Measurements from ENCODE around the gene C1GALT1.

C1GALT1 gene

DNA sequence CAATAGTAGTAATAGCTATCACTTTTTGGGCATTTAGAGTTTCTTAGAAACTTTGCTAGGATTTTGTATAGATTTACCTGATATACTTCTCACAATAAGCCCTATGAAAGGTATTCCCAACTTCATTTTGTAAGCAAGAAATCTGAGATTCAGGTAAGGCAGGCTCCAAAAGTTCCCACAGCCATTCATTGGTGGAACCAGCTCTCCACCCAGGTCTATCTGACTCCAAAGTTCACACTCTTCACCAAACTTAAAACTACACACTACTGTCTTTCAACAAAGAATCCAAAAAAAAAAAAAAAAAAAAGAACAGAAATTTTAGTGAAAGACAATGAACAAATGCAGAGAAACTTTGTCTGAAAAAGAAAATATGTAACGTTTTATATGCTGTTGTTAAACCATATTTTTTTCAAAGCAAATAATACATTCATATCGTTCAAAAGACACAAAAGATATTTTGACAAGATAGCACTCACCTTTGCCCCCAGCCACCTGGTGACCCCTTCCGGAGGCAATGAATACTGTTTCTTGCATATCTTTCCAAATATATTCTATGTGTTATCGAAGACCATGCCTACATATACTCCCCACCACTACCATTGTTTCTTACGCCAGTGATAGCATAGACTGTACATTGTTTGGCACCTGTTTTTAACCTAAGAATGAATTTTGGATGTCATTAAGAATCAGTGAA lies 108.2 kb downstream of the C1GALT1 start:
- H3K27me3 Mint-ChIP-seq (ENCODE audit: low read depth): peaks cover 4% of the 10 kb centered on the region
- H3K9me3 Mint-ChIP-seq: peaks cover 8% of the 10 kb centered on the region
- no peak overlapping the region for H3K27ac Mint-ChIP-seq
- no peaks in the 10 kb centered on the region for H3K4me1 Mint-ChIP-seq (ENCODE audit: low read depth)
- no peak overlapping the region for H3K4me3 Mint-ChIP-seq
- no peaks in the 10 kb centered on the region for H3K36me3 Mint-ChIP-seq (ENCODE audit: low read depth)

- Mint-ChIP-seq H3K27ac (no peak overlapping the region), H3K4me1 (ENCODE audit: low read depth) (no peaks in the 10 kb centered on the region), H3K27me3 (ENCODE audit: low read depth) (no peaks in the 10 kb centered on the region), H3K9me3 (no peaks in the 10 kb centered on the region), H3K4me3 (no peak overlapping the region), H3K36me3 (ENCODE audit: low read depth) (no peaks in the 10 kb centered on the region)
Observed at GRCh38 chr7:7292085-7292484, 109.7 kb downstream of the C1GALT1 start.

DNA sequence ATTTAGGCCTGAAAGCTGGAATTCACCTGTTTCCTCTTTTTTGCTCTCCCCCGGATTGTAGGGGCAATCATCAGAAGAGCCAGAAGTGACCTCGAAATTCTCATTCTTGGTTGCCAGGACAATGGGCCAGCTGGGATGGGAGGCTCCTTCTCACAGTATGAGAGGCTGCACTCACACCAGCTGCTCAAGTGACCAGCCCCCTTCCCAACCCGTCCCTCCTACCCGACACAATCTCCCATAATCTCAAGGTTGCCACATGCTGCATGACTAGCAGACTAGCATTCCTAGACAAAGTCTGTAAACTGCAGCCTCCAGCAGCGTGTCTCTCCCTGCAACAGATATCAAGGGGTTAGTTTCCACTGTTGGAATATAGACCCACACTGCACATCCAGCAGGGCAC lies 110.3 kb downstream of the C1GALT1 start:
- H3K27ac Mint-ChIP-seq: no peak overlapping the region
- H3K27me3 Mint-ChIP-seq (ENCODE audit: low read depth): no peaks in the 10 kb centered on the region
- no peaks in the 10 kb centered on the region for H3K9me3 Mint-ChIP-seq
- no peak overlapping the region for H3K4me3 Mint-ChIP-seq
- no peaks in the 10 kb centered on the region for H3K4me1 Mint-ChIP-seq (ENCODE audit: low read depth)
- H3K36me3 Mint-ChIP-seq (ENCODE audit: low read depth): no peaks in the 10 kb centered on the region

DNA sequence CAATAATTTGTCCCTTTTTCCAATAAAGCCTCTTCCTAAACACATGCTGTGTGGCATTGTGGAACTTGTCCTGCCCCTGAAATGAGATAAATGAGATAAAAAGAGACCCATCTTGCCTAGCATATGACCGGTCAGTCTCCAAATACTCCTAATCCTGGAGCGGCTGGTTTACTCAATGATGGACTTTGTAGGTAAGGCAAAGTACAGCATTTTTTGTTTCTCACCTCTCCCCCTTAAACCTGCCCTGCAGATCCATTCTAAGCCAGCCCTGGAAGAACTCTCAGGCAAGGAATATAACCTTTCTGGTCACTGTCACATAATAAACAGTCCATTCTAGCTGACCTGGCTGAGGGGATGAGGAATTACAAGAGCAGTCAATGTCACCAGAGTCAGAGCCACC lies 110.7 kb downstream of the C1GALT1 start:
- Mint-ChIP-seq H3K4me3 (no peak overlapping the region), H3K9me3 (no peaks in the 10 kb centered on the region), H3K27me3 (ENCODE audit: low read depth) (no peaks in the 10 kb centered on the region), H3K27ac (no peak overlapping the region), H3K4me1 (ENCODE audit: low read depth) (no peaks in the 10 kb centered on the region), H3K36me3 (ENCODE audit: low read depth) (no peaks in the 10 kb centered on the region)

DNA sequence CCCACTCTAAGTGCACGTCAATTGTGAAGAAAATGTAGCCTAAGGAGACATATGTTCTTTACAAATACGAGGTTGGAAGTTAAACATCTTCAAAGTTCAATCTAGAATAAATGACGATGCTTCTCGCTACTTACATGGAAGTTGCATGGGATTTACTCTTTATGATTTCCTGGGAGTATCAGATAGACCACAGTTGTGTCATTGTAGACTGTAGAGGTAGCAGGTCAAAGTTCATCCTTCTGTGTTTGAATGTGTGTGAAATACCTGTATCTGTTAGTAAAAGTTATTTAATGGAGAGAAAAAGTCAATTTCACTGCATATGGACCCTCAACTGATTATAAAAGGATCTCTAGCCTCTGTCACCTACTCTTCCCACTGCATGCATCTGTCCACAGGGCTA lies 112.6 kb downstream of the C1GALT1 start:
- H3K4me3 Mint-ChIP-seq: no peak overlapping the region
- H3K36me3 Mint-ChIP-seq (ENCODE audit: low read depth): no peaks in the 10 kb centered on the region
- H3K4me1 Mint-ChIP-seq (ENCODE audit: low read depth): no peaks in the 10 kb centered on the region
- H3K27ac Mint-ChIP-seq: no peak overlapping the region
- H3K27me3 Mint-ChIP-seq (ENCODE audit: low read depth): no peaks in the 10 kb centered on the region
- no peaks in the 10 kb centered on the region for H3K9me3 Mint-ChIP-seq

Data from T-helper 1 cell treated with Interleukin-12 subunit alpha and Interleukin-12 subunit beta and Interleukin-4 antibody, amounts not matched to agents 30 μg/mL and 1 μg/mL, for 36 hours (primary cell).